Naive thymus-derived CD8-positive, alpha-beta T cell (primary cell): ENCODE data around the gene BHLHE40. TPM values are rescaled to one million over a fixed set of nuclear protein-coding genes. Genes with fewer than 3 reads are reported as not detected.

Source experiments
- ATAC-seq, 2 donors: fragments of 150-1000 bp; cut with Tn5 transposase in 1 of 2; sonication (Bioruptor Pico), chemical (Tn5 transposase) in 1 of 2; 1 replicate in 1 of 2; 2 replicates in 1 of 2; pipeline ENCODE4 v1.10.0; 2021; ENCODE audit warnings: mild to moderate bottlenecking in 2 of 2, moderate library complexity in 2 of 2
- POLR2A ChIA-PET: fragments of 350-600 bp; sonication (Branson Sonifier 250); formaldehyde crosslinking; loops from one replicate; lab custom pipeline; 2021; ENCODE audit warnings: antibody characterized with exemption; lab: Charles Lee
- DNase-seq, 10 donors: peaks; one replicate each; pipeline versions ENCODE4 v3.0.0 to v3.0.0-alpha.2; 2020 to 2022
- H3K27ac Mint-ChIP-seq, 10 donors: one replicate each; pipeline ENCODE4 v1.8.0; 2020 to 2022; ENCODE audit warnings: mild to moderate bottlenecking in 10 of 10, mixed read lengths in 10 of 10, moderate library complexity in 4 of 10, inconsistent platforms in 1 of 10
- H3K27me3 Mint-ChIP-seq, 5 donors: one replicate each; pipeline ENCODE4 v1.8.0; 2021 to 2022; ENCODE audit warnings: mixed read lengths in 5 of 5
- H3K36me3 Mint-ChIP-seq, 3 donors: one replicate each; pipeline ENCODE4 v1.8.0; 2020 to 2022; ENCODE audit warnings: mixed read lengths in 3 of 3, mild to moderate bottlenecking in 2 of 3, inconsistent platforms in 1 of 3
- H3K4me1 Mint-ChIP-seq, 4 donors: one replicate each; pipeline ENCODE4 v1.8.0; 2021 to 2022; ENCODE audit warnings: mixed read lengths in 4 of 4
- H3K4me3 Mint-ChIP-seq, 10 donors: one replicate each; pipeline ENCODE4 v1.8.0; 2020 to 2022; ENCODE audit warnings: mild to moderate bottlenecking in 10 of 10, mixed read lengths in 10 of 10, moderate library complexity in 6 of 10, inconsistent platforms in 1 of 10
- H3K9me3 Mint-ChIP-seq, 9 donors: one replicate each; pipeline ENCODE4 v1.8.0; 2020 to 2022; ENCODE audit warnings: mixed read lengths in 9 of 9, mild to moderate bottlenecking in 3 of 9, inconsistent platforms in 1 of 9, moderate library complexity in 1 of 9
- polyA plus RNA-seq, 3 donors: library from polyadenylated mRNA; unstranded; fragments of 300-500 nt; fragmentation: Illumina TruSeq; gene quantifications; one replicate each; pipeline ENCODE4 v1.2.3, GENCODE V29; 2021
- total RNA-seq, 8 experiments: library from RNA in 2 of 8; stranded (reverse) in 2 of 8; gene quantifications; one replicate each; pipeline ENCODE4 v1.2.3 and lab custom pipeline; 2021 to 2026

BHLHE40 gene
- total and polyA plus RNA-seq, 5 experiments from 2014 or later: 1.1 to 10.0 (median 4.5) TPM

DNA sequence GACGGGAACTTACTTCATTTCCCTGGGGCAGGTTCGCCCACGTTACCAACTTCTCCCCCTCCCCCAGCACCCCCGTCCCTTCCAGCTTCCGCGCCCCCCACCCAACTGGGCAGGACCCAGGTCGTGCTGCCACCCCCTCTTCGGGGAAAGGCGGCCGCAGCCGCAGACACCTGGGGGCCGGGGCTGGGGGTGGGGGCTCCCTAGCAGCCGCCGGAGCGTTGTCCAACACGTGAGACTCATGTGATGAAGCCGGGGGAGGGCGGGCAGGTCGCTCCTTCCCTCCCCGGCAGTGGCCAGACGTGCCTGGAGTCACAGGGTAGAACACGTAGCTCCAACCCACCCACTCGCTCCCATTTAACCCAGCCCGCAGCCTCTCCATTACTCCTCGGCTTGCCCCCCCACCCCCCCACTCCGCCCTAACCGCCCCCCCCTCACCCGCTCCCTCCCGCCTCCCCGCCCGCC is 240 bp upstream of the BHLHE40 start:
- peak; percentile 38 to 50 for ATAC-seq

GRCh38 chr3:4980229-4981203 is 1.3 kb downstream of the BHLHE40 start:
- DNase-seq (peak; percentile 61 to 89 (median 83)), ATAC-seq (peak; percentile 37 to 38)
- peaks cover 21 to 77% (median 59%) of the 10 kb centered on the region in 4 donors for H3K4me1 Mint-ChIP-seq
- POLR2A ChIA-PET: interaction anchor here (0.6 to 1.1 kb wide), 3 partner anchors 20 to 159 kb away, joined by 4 to 6 read pairs (median 4); no protein-coding TSS in a partner anchor
- no peaks in the 10 kb centered on the region for H3K9me3 Mint-ChIP-seq
- peaks cover 0 to 21% (median 4%) of the 10 kb centered on the region in 3 donors for H3K36me3 Mint-ChIP-seq
- no peaks in the 10 kb centered on the region for H3K27me3 Mint-ChIP-seq
- H3K27ac Mint-ChIP-seq: peak overlapping the region; percentile 75 to 100 (median 88)
- peak overlapping the region; percentile 85 to 97 (median 94) for H3K4me3 Mint-ChIP-seq

More for the DNA sequence above, 240 bp upstream of the BHLHE40 start:
- Mint-ChIP-seq H3K4me3 (peak overlapping the region; percentile 85 to 97 (median 94)), H3K4me1 (peaks cover 21 to 65% (median 50%) of the 10 kb centered on the region in 4 donors), H3K9me3 (no peaks in the 10 kb centered on the region), H3K27ac (peak overlapping the region in 8 of 10 donors; percentile 76 to 100 (median 87)), H3K36me3 (peaks cover 0 to 21% (median 4%) of the 10 kb centered on the region in 3 donors), H3K27me3 (no peaks in the 10 kb centered on the region)
- peak in 9 of 10 donors; percentile 48 to 83 (median 56) for DNase-seq
- POLR2A ChIA-PET: interaction anchor here (0.5 to 1.7 kb wide), 11 partner anchors 13 to 157 kb away, joined by 3 to 6 read pairs (median 3); no protein-coding TSS in a partner anchor

DNA sequence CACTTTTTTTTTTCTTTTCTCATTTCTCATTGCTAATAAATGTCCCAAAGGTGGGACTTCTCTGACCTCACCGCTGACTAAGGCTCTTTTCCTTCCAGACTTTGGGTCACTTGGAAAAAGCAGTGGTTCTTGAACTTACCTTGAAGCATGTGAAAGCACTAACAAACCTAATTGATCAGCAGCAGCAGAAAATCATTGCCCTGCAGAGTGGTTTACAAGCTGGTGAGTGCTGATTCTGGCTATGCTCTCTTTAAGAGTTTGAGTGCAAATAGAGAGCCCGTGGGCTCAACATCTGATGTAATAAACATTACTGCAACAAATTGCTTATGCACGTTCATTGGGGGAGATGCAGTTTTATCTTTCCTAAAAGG is 2.0 kb downstream of the BHLHE40 start:
- Mint-ChIP-seq H3K27me3 (no peaks in the 10 kb centered on the region), H3K4me1 (peaks cover 24 to 77% (median 61%) of the 10 kb centered on the region in 4 donors), H3K27ac (peak overlapping the region in 4 of 10 donors; percentile 45 to 87 (median 72)), H3K9me3 (no peaks in the 10 kb centered on the region), H3K4me3 (peak overlapping the region; percentile 15 to 97 (median 76)), H3K36me3 (peaks cover 0 to 21% (median 4%) of the 10 kb centered on the region in 3 donors)
- ATAC-seq (no peak), DNase-seq (no peak)
- POLR2A ChIA-PET: no interaction called here

GRCh38 chr3:4981665-4982494 is 2.6 kb downstream of the BHLHE40 start:
- Mint-ChIP-seq H3K36me3 (peaks cover 0 to 21% (median 4%) of the 10 kb centered on the region in 3 donors), H3K9me3 (no peaks in the 10 kb centered on the region), H3K4me3 (peak overlapping the region; percentile 4 to 97 (median 65)), H3K4me1 (peaks cover 23 to 77% (median 63%) of the 10 kb centered on the region in 4 donors), H3K27me3 (no peaks in the 10 kb centered on the region), H3K27ac (peak overlapping the region in 4 of 10 donors; percentile 46 to 89 (median 79))
- POLR2A ChIA-PET: no interaction called here
- DNase-seq (no peak), ATAC-seq (no peak)

DNA sequence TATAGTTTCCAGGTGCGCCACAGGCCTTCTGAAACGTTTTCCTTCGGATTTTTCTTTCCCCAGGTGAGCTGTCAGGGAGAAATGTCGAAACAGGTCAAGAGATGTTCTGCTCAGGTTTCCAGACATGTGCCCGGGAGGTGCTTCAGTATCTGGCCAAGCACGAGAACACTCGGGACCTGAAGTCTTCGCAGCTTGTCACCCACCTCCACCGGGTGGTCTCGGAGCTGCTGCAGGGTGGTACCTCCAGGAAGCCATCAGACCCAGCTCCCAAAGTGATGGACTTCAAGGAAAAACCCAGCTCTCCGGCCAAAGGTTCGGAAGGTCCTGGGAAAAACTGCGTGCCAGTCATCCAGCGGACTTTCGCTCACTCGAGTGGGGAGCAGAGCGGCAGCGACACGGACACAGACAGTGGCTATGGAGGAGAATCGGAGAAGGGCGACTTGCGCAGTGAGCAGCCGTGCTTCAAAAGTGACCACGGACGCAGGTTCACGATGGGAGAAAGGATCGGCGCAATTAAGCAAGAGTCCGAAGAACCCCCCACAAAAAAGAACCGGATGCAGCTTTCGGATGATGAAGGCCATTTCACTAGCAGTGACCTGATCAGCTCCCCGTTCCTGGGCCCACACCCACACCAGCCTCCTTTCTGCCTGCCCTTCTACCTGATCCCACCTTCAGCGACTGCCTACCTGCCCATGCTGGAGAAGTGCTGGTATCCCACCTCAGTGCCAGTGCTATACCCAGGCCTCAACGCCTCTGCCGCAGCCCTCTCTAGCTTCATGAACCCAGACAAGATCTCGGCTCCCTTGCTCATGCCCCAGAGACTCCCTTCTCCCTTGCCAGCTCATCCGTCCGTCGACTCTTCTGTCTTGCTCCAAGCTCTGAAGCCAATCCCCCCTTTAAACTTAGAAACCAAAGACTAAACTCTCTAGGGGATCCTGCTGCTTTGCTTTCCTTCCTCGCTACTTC is 3.8 kb downstream of the BHLHE40 start:
- H3K27me3 Mint-ChIP-seq: no peaks in the 10 kb centered on the region
- H3K36me3 Mint-ChIP-seq: peaks cover 0 to 21% (median 4%) of the 10 kb centered on the region in 3 donors
- no peaks in the 10 kb centered on the region for H3K9me3 Mint-ChIP-seq
- peak overlapping the region in 7 of 10 donors; percentile 6 to 79 (median 57) for H3K4me3 Mint-ChIP-seq
- no peak for DNase-seq
- ATAC-seq: no peak
- H3K4me1 Mint-ChIP-seq: peaks cover 23 to 75% (median 56%) of the 10 kb centered on the region in 4 donors
- H3K27ac Mint-ChIP-seq: peak overlapping the region in 8 of 10 donors; percentile 23 to 96 (median 86)
- POLR2A ChIA-PET: interaction anchor here (1.1 to 1.6 kb wide), 3 partner anchors 10 to 148 kb away, joined by 3 to 6 read pairs (median 3); no protein-coding TSS in a partner anchor

DNA sequence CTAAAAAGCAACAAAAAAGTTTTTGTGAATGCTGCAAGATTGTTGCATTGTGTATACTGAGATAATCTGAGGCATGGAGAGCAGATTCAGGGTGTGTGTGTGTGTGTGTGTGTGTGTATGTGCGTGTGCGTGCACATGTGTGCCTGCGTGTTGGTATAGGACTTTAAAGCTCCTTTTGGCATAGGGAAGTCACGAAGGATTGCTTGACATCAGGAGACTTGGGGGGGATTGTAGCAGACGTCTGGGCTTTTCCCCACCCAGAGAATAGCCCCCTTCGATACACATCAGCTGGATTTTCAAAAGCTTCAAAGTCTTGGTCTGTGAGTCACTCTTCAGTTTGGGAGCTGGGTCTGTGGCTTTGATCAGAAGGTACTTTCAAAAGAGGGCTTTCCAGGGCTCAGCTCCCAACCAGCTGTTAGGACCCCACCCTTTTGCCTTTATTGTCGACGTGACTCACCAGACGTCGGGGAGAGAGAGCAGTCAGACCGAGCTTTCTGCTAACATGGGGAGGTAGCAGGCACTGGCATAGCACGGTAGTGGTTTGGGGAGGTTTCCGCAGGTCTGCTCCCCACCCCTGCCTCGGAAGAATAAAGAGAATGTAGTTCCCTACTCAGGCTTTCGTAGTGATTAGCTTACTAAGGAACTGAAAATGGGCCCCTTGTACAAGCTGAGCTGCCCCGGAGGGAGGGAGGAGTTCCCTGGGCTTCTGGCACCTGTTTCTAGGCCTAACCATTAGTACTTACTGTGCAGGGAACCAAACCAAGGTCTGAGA is 4.7 kb downstream of the BHLHE40 start:
- H3K4me1 Mint-ChIP-seq: peaks cover 23 to 77% (median 56%) of the 10 kb centered on the region in 4 donors
- peaks cover 0 to 21% (median 4%) of the 10 kb centered on the region in 3 donors for H3K36me3 Mint-ChIP-seq
- no peaks in the 10 kb centered on the region for H3K9me3 Mint-ChIP-seq
- POLR2A ChIA-PET: interaction anchor here (0.7 to 1.6 kb wide), 4 partner anchors 10 to 149 kb away, joined by 3 to 6 read pairs (median 3); no protein-coding TSS in a partner anchor
- no peaks in the 10 kb centered on the region for H3K27me3 Mint-ChIP-seq
- peak overlapping the region in 9 of 10 donors; percentile 23 to 79 (median 57) for H3K4me3 Mint-ChIP-seq
- DNase-seq (peak in 7 of 10 donors; percentile 20 to 75 (median 47)), ATAC-seq (peak; percentile 19 to 64)
- H3K27ac Mint-ChIP-seq: peak overlapping the region; percentile 23 to 96 (median 80)

DNA sequence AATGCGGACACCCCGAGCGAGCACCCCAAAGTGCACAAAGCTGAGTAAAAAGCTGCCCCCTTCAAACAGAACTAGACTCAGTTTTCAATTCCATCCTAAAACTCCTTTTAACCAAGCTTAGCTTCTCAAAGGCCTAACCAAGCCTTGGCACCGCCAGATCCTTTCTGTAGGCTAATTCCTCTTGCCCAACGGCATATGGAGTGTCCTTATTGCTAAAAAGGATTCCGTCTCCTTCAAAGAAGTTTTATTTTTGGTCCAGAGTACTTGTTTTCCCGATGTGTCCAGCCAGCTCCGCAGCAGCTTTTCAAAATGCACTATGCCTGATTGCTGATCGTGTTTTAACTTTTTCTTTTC is 5.3 kb downstream of the BHLHE40 start:
- ATAC-seq (no peak), DNase-seq (no peak)
- H3K4me3 Mint-ChIP-seq: peak overlapping the region in 6 of 10 donors; percentile 30 to 79 (median 66)
- no peaks in the 10 kb centered on the region for H3K27me3 Mint-ChIP-seq
- no peaks in the 10 kb centered on the region for H3K9me3 Mint-ChIP-seq
- peaks cover 0 to 21% (median 4%) of the 10 kb centered on the region in 3 donors for H3K36me3 Mint-ChIP-seq
- POLR2A ChIA-PET: interaction anchor here (1.1 to 1.6 kb wide), 3 partner anchors 9 to 150 kb away, joined by 3 to 6 read pairs (median 3); no protein-coding TSS in a partner anchor
- H3K27ac Mint-ChIP-seq: peak overlapping the region in 8 of 10 donors; percentile 41 to 96 (median 86)
- H3K4me1 Mint-ChIP-seq: peaks cover 23 to 81% (median 55%) of the 10 kb centered on the region in 4 donors

DNA sequence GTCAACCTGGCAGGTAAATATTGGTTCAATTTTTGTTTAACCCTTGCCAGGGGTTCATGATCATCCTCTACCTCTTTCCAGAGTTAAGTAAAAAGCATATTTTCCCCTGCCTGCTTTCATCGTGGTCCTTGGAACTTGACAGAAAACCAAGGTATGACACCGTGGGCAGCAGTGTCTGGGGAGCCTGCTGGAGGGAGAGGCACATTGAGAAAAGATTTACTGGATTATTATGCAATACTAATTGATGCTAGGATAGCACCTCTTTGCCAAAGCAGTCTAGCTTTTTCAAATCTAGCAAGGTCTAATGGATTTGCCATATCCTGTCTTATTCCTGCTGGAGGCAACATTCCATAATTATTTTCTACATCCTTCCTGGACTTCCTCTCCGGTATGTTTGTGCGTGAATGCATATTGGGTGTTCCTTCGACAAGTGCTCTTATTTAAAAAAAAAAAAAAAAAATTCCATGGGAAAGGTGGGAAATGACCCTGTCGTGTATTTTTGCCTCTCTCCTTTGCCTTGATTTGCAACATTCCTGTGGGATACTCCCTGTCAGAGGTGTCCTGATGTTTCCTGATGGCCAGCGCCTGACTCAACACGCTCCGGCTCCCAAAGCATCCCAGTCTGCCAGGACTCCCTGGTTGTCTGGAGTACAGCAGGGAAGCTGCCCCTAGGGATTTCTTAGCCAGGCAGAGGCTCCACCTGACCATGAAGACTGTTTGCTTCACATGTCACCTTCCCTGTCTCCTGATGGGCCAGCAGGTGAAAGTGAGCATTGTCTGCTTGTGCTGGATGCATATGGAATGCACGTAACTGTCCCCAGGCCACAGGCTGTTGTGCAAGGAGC is 6.3 kb downstream of the BHLHE40 start:
- ATAC-seq (no peak), DNase-seq (no peak)
- peak overlapping the region in 9 of 10 donors; percentile 48 to 85 (median 83) for H3K4me3 Mint-ChIP-seq
- POLR2A ChIA-PET: interaction anchor here (1.6 kb wide), 1 partner anchor 31 kb away, joined by 3 read pairs; no protein-coding TSS in a partner anchor
- H3K9me3 Mint-ChIP-seq: no peaks in the 10 kb centered on the region
- peaks cover 20 to 80% (median 49%) of the 10 kb centered on the region in 4 donors for H3K4me1 Mint-ChIP-seq
- no peaks in the 10 kb centered on the region for H3K27me3 Mint-ChIP-seq
- H3K27ac Mint-ChIP-seq: peak overlapping the region in 6 of 10 donors; percentile 8 to 96 (median 70)
- H3K36me3 Mint-ChIP-seq: peaks cover 0 to 21% (median 4%) of the 10 kb centered on the region in 3 donors

GRCh38 chr3:4986175-4986781 is 7.0 kb downstream of the BHLHE40 start:
- Mint-ChIP-seq H3K9me3 (no peaks in the 10 kb centered on the region), H3K27ac (peak overlapping the region; percentile 70 to 96 (median 82)), H3K4me1 (peaks cover 18 to 75% (median 43%) of the 10 kb centered on the region in 4 donors), H3K27me3 (no peaks in the 10 kb centered on the region), H3K36me3 (peaks cover 0 to 20% (median 4%) of the 10 kb centered on the region in 3 donors), H3K4me3 (peak overlapping the region; percentile 48 to 87 (median 84))
- POLR2A ChIA-PET: interaction anchor here (1.0 kb wide), 1 partner anchor 9 kb away, joined by 6 read pairs; no protein-coding TSS in a partner anchor
- ATAC-seq (peak in 1 of 2 donors; percentile 42), DNase-seq (no peak)
